ENCODE results near the gene VWA5A. TPM values are rescaled to one million over a fixed set of nuclear protein-coding genes. Genes with fewer than 3 reads are reported as not detected.

VWA5A gene
- total and polyA plus RNA-seq, 10 of the 15 experiments (the other 5 are each of a cell fraction or from before 2014, with no cell fraction given) = 0.45 to 1.6 (median 1.0) TPM

DNA sequence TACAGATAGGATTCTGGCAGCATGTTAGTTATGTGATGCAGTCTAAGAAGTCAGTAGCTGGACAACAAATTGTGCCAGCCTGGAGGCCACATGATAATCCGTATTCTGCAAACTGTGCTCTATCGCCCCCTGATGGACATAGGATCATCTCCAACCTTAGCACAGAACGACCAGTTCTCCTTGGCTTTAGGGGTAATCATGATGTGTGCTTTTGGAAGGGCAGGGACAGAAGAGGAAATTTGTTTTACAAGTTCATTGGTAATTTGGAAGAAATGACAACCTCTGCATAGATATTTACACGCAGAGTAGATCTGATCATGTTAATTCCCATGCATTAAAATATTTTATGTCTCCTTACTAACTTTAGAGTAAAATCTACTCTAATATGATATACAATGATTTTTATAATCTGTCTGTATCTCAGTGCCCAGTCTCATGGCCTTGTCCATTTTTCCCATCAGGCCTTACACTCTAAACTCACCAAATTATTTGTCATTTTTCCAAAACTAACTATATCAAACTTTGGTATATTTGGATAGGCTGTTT, 80.0 kb downstream of the VWA5A start:
- SMC1A ChIA-PET (ENCODE audit: uncharacterized antibody, unreplicated experiment) = interaction anchor here (0.6 to 4.3 kb wide), 4 partner anchors 80 to 129 kb away, joined by 3 to 23 read pairs (median 8); partner anchors contain the start of gene VWA5A
- DNase-seq (ENCODE audit: low read depth, low spot score) = peak; percentile 9
- TF ChIP-seq ZNF384 (IDR thresholded peaks at IDR 0.05; ENCODE audit: borderline replicate concordance, low read depth, low read length) (no peak), CHD1 (IDR thresholded peaks at IDR 0.05; ENCODE audit: low read depth, low read length) (no peak), NR2F1 (conservative IDR thresholded peaks at IDR 0.05) (no peak), TARDBP (IDR thresholded peaks at IDR 0.05; ENCODE audit: borderline replicate concordance) (no peak), GABPA (IDR thresholded peaks at IDR 0.05; ENCODE audit: low read depth) (no peak), SMC3 (IDR thresholded peaks at IDR 0.05; ENCODE audit: borderline replicate concordance, low read length) (peak; percentile 76), KLF5 (IDR thresholded peaks at IDR 0.05; ENCODE audit: partially characterized antibody) (no peak), NFXL1 (IDR thresholded peaks at IDR 0.05; ENCODE audit: borderline replicate concordance) (no peak), RBBP5 (conservative IDR thresholded peaks at IDR 0.05) (no peak), ZNF274 (IDR thresholded peaks at IDR 0.05; ENCODE audit: insufficient read depth, insufficient read length) (no peak), TBL1XR1 (IDR thresholded peaks at IDR 0.05; ENCODE audit: low read depth, low read length) (no peak), RAD21 (IDR thresholded peaks at IDR 0.05; ENCODE audit: insufficient read depth, low read depth, low read length) (peak; percentile 70)
- TF ChIP-seq, protein P1, sequence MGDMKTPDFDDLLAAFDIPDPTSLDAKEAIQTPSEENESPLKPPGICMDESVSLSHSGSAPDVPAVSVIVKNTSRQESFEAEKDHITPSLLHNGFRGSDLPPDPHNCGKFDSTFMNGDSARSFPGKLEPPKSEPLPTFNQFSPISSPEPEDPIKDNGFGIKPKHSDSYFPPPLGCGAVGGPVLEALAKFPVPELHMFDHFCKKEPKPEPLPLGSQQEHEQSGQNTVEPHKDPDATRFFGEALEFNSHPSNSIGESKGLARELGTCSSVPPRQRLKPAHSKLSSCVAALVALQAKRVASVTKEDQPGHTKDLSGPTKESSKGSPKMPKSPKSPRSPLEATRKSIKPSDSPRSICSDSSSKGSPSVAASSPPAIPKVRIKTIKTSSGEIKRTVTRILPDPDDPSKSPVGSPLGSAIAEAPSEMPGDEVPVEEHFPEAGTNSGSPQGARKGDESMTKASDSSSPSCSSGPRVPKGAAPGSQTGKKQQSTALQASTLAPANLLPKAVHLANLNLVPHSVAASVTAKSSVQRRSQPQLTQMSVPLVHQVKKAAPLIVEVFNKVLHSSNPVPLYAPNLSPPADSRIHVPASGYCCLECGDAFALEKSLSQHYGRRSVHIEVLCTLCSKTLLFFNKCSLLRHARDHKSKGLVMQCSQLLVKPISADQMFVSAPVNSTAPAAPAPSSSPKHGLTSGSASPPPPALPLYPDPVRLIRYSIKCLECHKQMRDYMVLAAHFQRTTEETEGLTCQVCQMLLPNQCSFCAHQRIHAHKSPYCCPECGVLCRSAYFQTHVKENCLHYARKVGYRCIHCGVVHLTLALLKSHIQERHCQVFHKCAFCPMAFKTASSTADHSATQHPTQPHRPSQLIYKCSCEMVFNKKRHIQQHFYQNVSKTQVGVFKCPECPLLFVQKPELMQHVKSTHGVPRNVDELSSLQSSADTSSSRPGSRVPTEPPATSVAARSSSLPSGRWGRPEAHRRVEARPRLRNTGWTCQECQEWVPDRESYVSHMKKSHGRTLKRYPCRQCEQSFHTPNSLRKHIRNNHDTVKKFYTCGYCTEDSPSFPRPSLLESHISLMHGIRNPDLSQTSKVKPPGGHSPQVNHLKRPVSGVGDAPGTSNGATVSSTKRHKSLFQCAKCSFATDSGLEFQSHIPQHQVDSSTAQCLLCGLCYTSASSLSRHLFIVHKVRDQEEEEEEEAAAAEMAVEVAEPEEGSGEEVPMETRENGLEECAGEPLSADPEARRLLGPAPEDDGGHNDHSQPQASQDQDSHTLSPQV (IDR thresholded peaks at IDR 0.05) = no peak
- TF ChIP-seq, protein P2, sequence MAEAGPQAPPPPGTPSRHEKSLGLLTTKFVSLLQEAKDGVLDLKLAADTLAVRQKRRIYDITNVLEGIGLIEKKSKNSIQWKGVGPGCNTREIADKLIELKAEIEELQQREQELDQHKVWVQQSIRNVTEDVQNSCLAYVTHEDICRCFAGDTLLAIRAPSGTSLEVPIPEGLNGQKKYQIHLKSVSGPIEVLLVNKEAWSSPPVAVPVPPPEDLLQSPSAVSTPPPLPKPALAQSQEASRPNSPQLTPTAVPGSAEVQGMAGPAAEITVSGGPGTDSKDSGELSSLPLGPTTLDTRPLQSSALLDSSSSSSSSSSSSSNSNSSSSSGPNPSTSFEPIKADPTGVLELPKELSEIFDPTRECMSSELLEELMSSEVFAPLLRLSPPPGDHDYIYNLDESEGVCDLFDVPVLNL (IDR thresholded peaks at IDR 0.05; ENCODE audit: low read depth, low read length) = no peak
- TF ChIP-seq, protein P3, sequence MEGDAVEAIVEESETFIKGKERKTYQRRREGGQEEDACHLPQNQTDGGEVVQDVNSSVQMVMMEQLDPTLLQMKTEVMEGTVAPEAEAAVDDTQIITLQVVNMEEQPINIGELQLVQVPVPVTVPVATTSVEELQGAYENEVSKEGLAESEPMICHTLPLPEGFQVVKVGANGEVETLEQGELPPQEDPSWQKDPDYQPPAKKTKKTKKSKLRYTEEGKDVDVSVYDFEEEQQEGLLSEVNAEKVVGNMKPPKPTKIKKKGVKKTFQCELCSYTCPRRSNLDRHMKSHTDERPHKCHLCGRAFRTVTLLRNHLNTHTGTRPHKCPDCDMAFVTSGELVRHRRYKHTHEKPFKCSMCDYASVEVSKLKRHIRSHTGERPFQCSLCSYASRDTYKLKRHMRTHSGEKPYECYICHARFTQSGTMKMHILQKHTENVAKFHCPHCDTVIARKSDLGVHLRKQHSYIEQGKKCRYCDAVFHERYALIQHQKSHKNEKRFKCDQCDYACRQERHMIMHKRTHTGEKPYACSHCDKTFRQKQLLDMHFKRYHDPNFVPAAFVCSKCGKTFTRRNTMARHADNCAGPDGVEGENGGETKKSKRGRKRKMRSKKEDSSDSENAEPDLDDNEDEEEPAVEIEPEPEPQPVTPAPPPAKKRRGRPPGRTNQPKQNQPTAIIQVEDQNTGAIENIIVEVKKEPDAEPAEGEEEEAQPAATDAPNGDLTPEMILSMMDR (IDR thresholded peaks at IDR 0.05 in 2 of 3, conservative IDR thresholded peaks at IDR 0.05 in 1 of 3; ENCODE audit: control insufficient read depth in 2 of 3, extremely low read depth in 1 of 3, insufficient read depth in 1 of 3, low read depth in 3 of 3, low read length in 3 of 3) = peak; percentile 68 to 87 (median 73)
- intact Hi-C loops (cut with micrococcal nuclease; ENCODE audit: unreplicated experiment) = loop anchor here (1.0 kb wide), 1 partner anchor 124 kb away; no protein-coding TSS in a partner anchor
- RAD21 ChIA-PET (ENCODE audit: unreplicated experiment) = interaction anchor here (1.2 to 3.3 kb wide), 2 partner anchors 122 to 125 kb away, joined by 3 to 28 read pairs; no protein-coding TSS in a partner anchor
- BruUV-seq (replicated peaks) = no TSS peak
- H2AFZ ChIP-seq (ENCODE audit: control insufficient read depth, low read depth, low read length) = no peak overlapping the region
- no peaks in the 10 kb centered on the region for H3K27me3 ChIP-seq (replicated peaks in 1 of 2; ENCODE audit: control insufficient read depth in 2 of 2, insufficient read depth in 2 of 2, low read length in 1 of 2)
- no peaks in the 10 kb centered on the region for H3K79me2 ChIP-seq (ENCODE audit: control insufficient read depth, insufficient read depth, low read length)
- no peak overlapping the region for H3K27ac ChIP-seq (ENCODE audit: control insufficient read depth, insufficient read depth)
- no peak overlapping the region for H3K4me2 ChIP-seq (ENCODE audit: control insufficient read depth, insufficient read depth)
- peak; percentile 98 for FAIRE-seq
- in situ Hi-C loops (cut with MboI) = loop anchor here (5.0 kb wide), 1 partner anchor 123 kb away; no protein-coding TSS in a partner anchor
- CTCF ChIA-PET = interaction anchor here (0.7 to 4.1 kb wide), 8 partner anchors 18 to 135 kb away, joined by 3 to 89 read pairs (median 4); no protein-coding TSS in a partner anchor
- no peak overlapping the region for H3K9ac ChIP-seq (ENCODE audit: control insufficient read depth, insufficient read depth, low read length)
- no peak overlapping the region for H3K4me3 ChIP-seq
- WGBS (ENCODE audit: insufficient coverage, insufficient replicate concordance, low lambda C conversion rate, missing lambda C conversion rate) = 1% methylated on average over 4 of the region's 4 CpGs
- no peaks in the 10 kb centered on the region for H3K36me3 ChIP-seq (ENCODE audit: control insufficient read depth in 2 of 2, insufficient read depth in 2 of 2, low read length in 1 of 2)
- peak; percentile 95 for ATAC-seq
- POLR2A ChIA-PET = interaction anchor here (2.0 kb wide), 1 partner anchor 124 kb away, joined by 4 read pairs; no protein-coding TSS in a partner anchor
- H3K9me3 ChIP-seq (replicated peaks; ENCODE audit: control insufficient read depth, insufficient read depth, low read length) = no peaks in the 10 kb centered on the region
- no peaks in the 10 kb centered on the region for H3K4me1 ChIP-seq (ENCODE audit: control insufficient read depth, insufficient read depth, low read length)
- H4K20me1 ChIP-seq (ENCODE audit: control insufficient read depth, insufficient read depth) = no peaks in the 10 kb centered on the region
